CD4-positive, alpha-beta T cell treated with Interleukin-21 for 1 hour (primary cell): ENCODE results near the gene CRYGC.
"Not testable (repeated sequence)": the region's sequence is repeated elsewhere in the genome, so short reads cannot be mapped to it uniquely, and the experiment has no call there.

Experiments used
- DNase-seq: peaks from one replicate; pipeline ENCODE4 v3.0.0-alpha.2; 2020

CRYGC gene

GRCh38 chr2:208129744-208130711 is at the start of gene CRYGC:
Gene CRYGC, minus strand, starts transcription at chr2:208129828. Its CDS starts 36 bp downstream, at chr2:208129792.
- DNase-seq: no peak

GRCh38 chr2:208179028-208179609 is 49.5 kb upstream of the CRYGC start:
- DNase-seq: no peak

GRCh38 chr2:208175840-208176153 is 46.2 kb upstream of the CRYGC start:
- no peak for DNase-seq

GRCh38 chr2:208175069-208175839 is 45.6 kb upstream of the CRYGC start:
- DNase-seq: peak; percentile 61

- no peak for DNase-seq
These were observed 44.5 kb upstream of the CRYGC start for GRCh38 chr2:208174144-208174543.

GRCh38 chr2:208172125-208172524 is 42.5 kb upstream of the CRYGC start:
- no peak for DNase-seq

GRCh38 chr2:208164951-208165755 is 35.5 kb upstream of the CRYGC start:
- DNase-seq: no peak

GRCh38 chr2:208163489-208163888 is 33.9 kb upstream of the CRYGC start, which contains the start of gene CRYGA:
Gene CRYGA, minus strand, starts transcription at chr2:208163589. Its CDS starts 33 bp downstream, at chr2:208163556.
- DNase-seq: no peak

- DNase-seq: no peak
These were observed 26.8 kb upstream of the CRYGC start for GRCh38 chr2:208156439-208156838.

GRCh38 chr2:208153156-208153555 is 23.5 kb upstream of the CRYGC start:
- DNase-seq: no peak

GRCh38 chr2:208150956-208151355 is 21.3 kb upstream of the CRYGC start:
- DNase-seq: no peak

GRCh38 chr2:208150094-208150493 is 20.5 kb upstream of the CRYGC start:
- no peak for DNase-seq

GRCh38 chr2:208148803-208149202 is 19.2 kb upstream of the CRYGC start:
- no peak for DNase-seq

GRCh38 chr2:208147759-208148158 is 18.1 kb upstream of the CRYGC start:
- DNase-seq: no peak

GRCh38 chr2:208147008-208147407 is 17.4 kb upstream of the CRYGC start:
- no peak for DNase-seq

GRCh38 chr2:208146006-208146405 is 16.4 kb upstream of the CRYGC start, which contains the start of gene CRYGB:
Gene CRYGB, minus strand, starts transcription at chr2:208146158. Its CDS starts 38 bp downstream, at chr2:208146120.
- no peak for DNase-seq

GRCh38 chr2:208142925-208143799 is 13.5 kb upstream of the CRYGC start:
- DNase-seq: no peak

GRCh38 chr2:208142240-208142924 is 12.8 kb upstream of the CRYGC start:
- DNase-seq: no peak

- no peak for DNase-seq
These were observed 9.8 kb upstream of the CRYGC start for GRCh38 chr2:208139447-208139846.

GRCh38 chr2:208138334-208138733 is 8.7 kb upstream of the CRYGC start:
- DNase-seq: not testable (repeated sequence)

GRCh38 chr2:208136716-208137094 is 7.1 kb upstream of the CRYGC start:
- no peak for DNase-seq
